DMS 273 (cell line): ENCODE data around the gene GRIK4.

Source experiments
- DNase-seq: peaks from one replicate; lab custom pipeline; 2025; ENCODE audit not compliant: unreplicated experiment; lab: John Stamatoyannopoulos, UW

GRIK4 gene

GRCh38 chr11:120819437-120820365 lies 308.2 kb downstream of the GRIK4 start:
- no peak for DNase-seq

GRCh38 chr11:120823159-120823558 lies 311.6 kb downstream of the GRIK4 start:
- no peak for DNase-seq

GRCh38 chr11:120824242-120824641 lies 312.7 kb downstream of the GRIK4 start:
- no peak for DNase-seq

GRCh38 chr11:120827198-120827597 lies 315.6 kb downstream of the GRIK4 start:
- DNase-seq: no peak

GRCh38 chr11:120827820-120828219 lies 316.3 kb downstream of the GRIK4 start:
- no peak for DNase-seq

GRCh38 chr11:120828847-120829246 lies 317.3 kb downstream of the GRIK4 start:
- no peak for DNase-seq

GRCh38 chr11:120830085-120830620 lies 318.6 kb downstream of the GRIK4 start:
- peak; percentile 9 for DNase-seq

- peak; percentile 20 for DNase-seq
These were observed 321.1 kb downstream of the GRIK4 start for GRCh38 chr11:120832481-120833238.

- no peak for DNase-seq
These were observed 323.2 kb downstream of the GRIK4 start for GRCh38 chr11:120834686-120835210.

- no peak for DNase-seq
These were observed 324.2 kb downstream of the GRIK4 start for GRCh38 chr11:120835601-120836228.

GRCh38 chr11:120837696-120838095 lies 326.1 kb downstream of the GRIK4 start:
- no peak for DNase-seq

- DNase-seq: no peak
These were observed 327.7 kb downstream of the GRIK4 start for GRCh38 chr11:120839201-120839600.

- DNase-seq: no peak
These were observed 328.4 kb downstream of the GRIK4 start for GRCh38 chr11:120839846-120840402.

- DNase-seq: no peak
These were observed 329.1 kb downstream of the GRIK4 start for GRCh38 chr11:120840661-120841060.

- no peak for DNase-seq
These were observed 329.5 kb downstream of the GRIK4 start for GRCh38 chr11:120841074-120841473.

GRCh38 chr11:120842195-120842594 lies 330.6 kb downstream of the GRIK4 start:
- no peak for DNase-seq

GRCh38 chr11:120853435-120853834 lies 341.9 kb downstream of the GRIK4 start:
- no peak for DNase-seq

- DNase-seq: no peak
These were observed 343.4 kb downstream of the GRIK4 start for GRCh38 chr11:120854988-120855387.

- DNase-seq: no peak
These were observed 346.0 kb downstream of the GRIK4 start for GRCh38 chr11:120857508-120857907.

GRCh38 chr11:120858740-120859139 lies 347.2 kb downstream of the GRIK4 start:
- no peak for DNase-seq
